ENCODE data around the gene SYNRG.
A peak's percentile ranks its signal among the peaks of the same experiment; 100 is the strongest.

Gene SYNRG

DNA sequence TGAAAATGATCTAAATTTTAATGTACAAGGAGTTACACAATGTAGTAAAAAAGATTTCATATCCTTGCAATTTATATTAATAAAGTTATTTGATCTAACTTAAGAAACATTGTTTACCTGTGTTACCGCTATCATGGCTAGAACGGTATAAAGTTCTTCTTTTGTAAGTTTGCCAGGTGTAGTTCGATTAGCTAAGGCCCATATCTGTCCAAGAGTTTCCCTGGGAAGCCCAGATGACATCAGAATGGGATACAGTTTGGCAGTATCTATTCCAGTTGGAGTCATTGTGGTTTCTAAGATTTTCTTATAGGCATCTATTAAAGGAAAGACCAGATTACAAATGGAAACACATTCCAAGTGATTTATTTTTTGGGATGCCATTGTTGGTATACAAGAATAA lies 37.5 kb downstream of the SYNRG start:
- DNase-seq (ENCODE audit: low read depth in 1 of 2, low spot score in 1 of 2), result no peak
- TF ChIP-seq JUND (IDR thresholded peaks at IDR 0.05; ENCODE audit: low read depth), result no peak
- in situ Hi-C loops (cut with HindIII; ENCODE audit: low pct_unique_long_range_greater_than_20kb, low sequenced_read_pairs), result no loop called here

DNA sequence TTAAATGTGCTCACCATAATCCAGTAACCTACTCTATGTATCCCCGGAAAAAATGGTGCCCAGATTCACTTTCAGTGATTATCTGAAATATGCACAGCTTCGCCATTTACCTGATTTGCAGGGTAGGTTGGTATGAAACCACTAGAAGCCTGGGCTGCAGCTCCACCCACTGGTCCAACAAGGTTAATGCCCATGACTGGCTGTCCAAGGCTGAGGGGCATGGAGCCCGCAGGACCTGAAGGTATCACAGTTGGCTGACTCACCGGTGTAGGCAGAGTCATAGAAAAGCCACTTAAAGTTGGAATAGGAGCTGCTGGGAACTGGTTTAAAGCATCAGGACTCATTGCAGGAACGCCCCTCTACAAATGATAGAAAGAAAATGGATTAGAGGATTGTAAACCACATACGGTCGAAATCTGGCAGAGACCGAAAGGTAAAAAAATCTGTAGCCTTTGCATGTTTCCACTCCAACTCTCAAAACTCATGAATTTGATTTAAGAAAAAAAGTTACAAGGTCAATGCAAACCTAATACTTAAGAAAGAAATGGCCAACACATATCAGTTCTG lies 38.6 kb downstream of the SYNRG start:
- in situ Hi-C loops (cut with HindIII; ENCODE audit: low pct_unique_long_range_greater_than_20kb, low sequenced_read_pairs), result no loop called here
- no peak for TF ChIP-seq JUND (IDR thresholded peaks at IDR 0.05; ENCODE audit: low read depth)
- DNase-seq (ENCODE audit: low read depth in 1 of 2, low spot score in 1 of 2), result peak; percentile 73 to 75

DNA sequence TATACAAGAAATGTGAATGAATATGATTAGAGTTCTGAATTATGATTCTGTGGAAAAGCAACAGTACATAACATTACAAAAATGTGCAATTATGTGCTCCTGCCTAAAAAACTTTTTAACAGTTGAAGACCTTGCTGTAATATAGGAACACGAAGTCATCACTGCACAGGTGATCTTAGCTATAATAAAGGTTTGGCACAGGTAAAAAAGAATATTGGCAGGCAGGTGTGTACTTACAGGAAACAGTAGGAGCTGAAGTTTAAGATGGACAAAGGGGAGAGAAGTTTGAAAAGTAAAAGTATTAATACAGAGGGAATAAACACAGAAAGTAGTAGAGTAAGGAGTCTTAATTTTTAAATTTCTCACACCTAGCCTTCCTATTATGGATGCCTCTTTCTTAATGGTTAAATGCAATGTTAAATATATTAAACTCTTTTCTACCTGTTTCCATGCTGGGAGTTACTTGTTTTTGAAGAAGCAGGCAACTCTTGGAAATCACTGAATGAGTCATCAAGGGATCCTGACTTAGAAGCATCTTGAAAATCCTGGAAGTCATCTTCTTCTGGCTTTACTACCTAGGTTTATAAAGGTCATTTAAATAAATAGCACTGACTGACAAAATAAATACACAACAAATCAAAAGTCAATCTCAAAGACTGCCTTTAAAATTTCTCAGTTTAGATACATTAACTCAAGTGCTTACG lies 40.7 kb downstream of the SYNRG start:
- no peak for DNase-seq (ENCODE audit: low read depth in 1 of 2, low spot score in 1 of 2)
- in situ Hi-C loops (cut with HindIII; ENCODE audit: low pct_unique_long_range_greater_than_20kb, low sequenced_read_pairs), result no loop called here
- TF ChIP-seq JUND (IDR thresholded peaks at IDR 0.05; ENCODE audit: low read depth), result no peak

GRCh38 chr17:37567538-37567937 lies 41.7 kb downstream of the SYNRG start:
- TF ChIP-seq JUND (IDR thresholded peaks at IDR 0.05; ENCODE audit: low read depth), result no peak
- in situ Hi-C loops (cut with HindIII; ENCODE audit: low pct_unique_long_range_greater_than_20kb, low sequenced_read_pairs), result no loop called here
- no peak for DNase-seq (ENCODE audit: low read depth in 1 of 2, low spot score in 1 of 2)

DNA sequence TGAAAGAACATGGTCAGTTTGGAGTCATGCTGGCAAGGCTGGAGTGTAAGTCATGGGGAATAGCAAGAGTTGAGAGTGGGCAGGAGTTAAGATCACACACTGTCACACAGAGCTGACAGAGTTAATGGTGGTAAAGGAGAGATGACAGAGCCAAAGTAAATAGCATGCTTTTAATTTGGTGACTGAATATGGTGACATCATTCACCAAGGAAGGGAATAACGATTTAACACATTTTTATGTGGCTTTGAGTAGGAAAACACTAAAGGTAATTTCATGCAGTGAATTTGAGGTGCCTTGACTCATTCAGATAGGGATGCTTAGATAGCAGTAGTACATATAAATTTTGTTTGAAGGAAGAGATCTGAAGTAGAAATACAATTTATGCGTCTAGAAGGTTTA lies 42.1 kb downstream of the SYNRG start:
- in situ Hi-C loops (cut with HindIII; ENCODE audit: low pct_unique_long_range_greater_than_20kb, low sequenced_read_pairs), result no loop called here
- no peak for DNase-seq (ENCODE audit: low read depth in 1 of 2, low spot score in 1 of 2)
- no peak for TF ChIP-seq JUND (IDR thresholded peaks at IDR 0.05; ENCODE audit: low read depth)

GRCh38 chr17:37564252-37564651 lies 45.0 kb downstream of the SYNRG start:
- TF ChIP-seq JUND (IDR thresholded peaks at IDR 0.05; ENCODE audit: low read depth), result no peak
- DNase-seq (ENCODE audit: low read depth in 1 of 2, low spot score in 1 of 2), result no peak
- in situ Hi-C loops (cut with HindIII; ENCODE audit: low pct_unique_long_range_greater_than_20kb, low sequenced_read_pairs), result no loop called here

- no peak for TF ChIP-seq JUND (IDR thresholded peaks at IDR 0.05; ENCODE audit: low read depth)
- in situ Hi-C loops (cut with HindIII; ENCODE audit: low pct_unique_long_range_greater_than_20kb, low sequenced_read_pairs), result no loop called here
Observed at GRCh38 chr17:37562016-37562745, 47.0 kb downstream of the SYNRG start.

DNA sequence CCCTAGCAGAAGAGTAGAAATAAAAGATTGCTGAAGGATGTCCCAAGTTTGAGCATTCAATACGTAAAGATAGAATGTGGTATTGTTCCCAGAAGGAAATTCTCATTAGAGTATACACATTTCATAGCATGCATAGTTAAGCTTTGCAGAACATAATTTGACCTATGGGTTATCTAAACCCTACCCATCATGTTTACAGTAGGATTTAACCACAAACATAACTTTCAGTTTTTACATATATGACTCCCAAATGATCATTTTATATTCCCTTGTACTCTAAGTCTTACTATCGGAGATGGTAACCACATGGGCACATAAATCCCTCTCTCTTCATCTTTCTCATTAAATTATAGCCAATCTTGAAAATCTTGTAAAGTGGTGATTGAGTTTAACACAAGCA lies 50.9 kb downstream of the SYNRG start:
- in situ Hi-C loops (cut with HindIII; ENCODE audit: low pct_unique_long_range_greater_than_20kb, low sequenced_read_pairs), result no loop called here
- TF ChIP-seq JUND (IDR thresholded peaks at IDR 0.05; ENCODE audit: low read depth), result no peak
- DNase-seq (ENCODE audit: low read depth in 1 of 2, low spot score in 1 of 2), result no peak

More at GRCh38 chr17:37562016-37562745, 47.0 kb downstream of the SYNRG start:
- no peak for DNase-seq (ENCODE audit: low read depth in 1 of 2, low spot score in 1 of 2)

- TF ChIP-seq JUND (IDR thresholded peaks at IDR 0.05; ENCODE audit: low read depth), result no peak
- no peak for DNase-seq (ENCODE audit: low read depth in 1 of 2, low spot score in 1 of 2)
- in situ Hi-C loops (cut with HindIII; ENCODE audit: low pct_unique_long_range_greater_than_20kb, low sequenced_read_pairs), result no loop called here
Observed at GRCh38 chr17:37557482-37557881, 51.7 kb downstream of the SYNRG start.

DNA sequence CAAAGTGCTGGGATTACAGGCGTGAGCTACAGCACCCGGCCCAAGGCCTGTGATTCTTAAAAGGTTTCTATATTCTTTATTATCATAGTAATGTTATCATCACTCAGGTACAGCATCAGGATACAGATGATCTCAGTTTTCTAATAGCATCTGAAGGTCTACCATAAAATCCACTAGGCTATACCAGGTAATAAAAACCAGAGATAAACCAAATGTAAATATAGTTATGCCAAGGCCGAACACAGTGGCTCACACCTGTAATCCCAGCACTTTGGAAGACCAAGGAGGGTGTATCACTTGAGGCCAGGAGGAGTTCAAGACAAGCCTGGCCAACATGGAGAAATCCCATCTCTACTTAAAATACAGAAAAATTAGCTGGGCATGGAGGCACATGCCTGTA lies 53.8 kb downstream of the SYNRG start:
- no peak for DNase-seq (ENCODE audit: low read depth in 1 of 2, low spot score in 1 of 2)
- TF ChIP-seq JUND (IDR thresholded peaks at IDR 0.05; ENCODE audit: low read depth), result no peak
- in situ Hi-C loops (cut with HindIII; ENCODE audit: low pct_unique_long_range_greater_than_20kb, low sequenced_read_pairs), result no loop called here

DNA sequence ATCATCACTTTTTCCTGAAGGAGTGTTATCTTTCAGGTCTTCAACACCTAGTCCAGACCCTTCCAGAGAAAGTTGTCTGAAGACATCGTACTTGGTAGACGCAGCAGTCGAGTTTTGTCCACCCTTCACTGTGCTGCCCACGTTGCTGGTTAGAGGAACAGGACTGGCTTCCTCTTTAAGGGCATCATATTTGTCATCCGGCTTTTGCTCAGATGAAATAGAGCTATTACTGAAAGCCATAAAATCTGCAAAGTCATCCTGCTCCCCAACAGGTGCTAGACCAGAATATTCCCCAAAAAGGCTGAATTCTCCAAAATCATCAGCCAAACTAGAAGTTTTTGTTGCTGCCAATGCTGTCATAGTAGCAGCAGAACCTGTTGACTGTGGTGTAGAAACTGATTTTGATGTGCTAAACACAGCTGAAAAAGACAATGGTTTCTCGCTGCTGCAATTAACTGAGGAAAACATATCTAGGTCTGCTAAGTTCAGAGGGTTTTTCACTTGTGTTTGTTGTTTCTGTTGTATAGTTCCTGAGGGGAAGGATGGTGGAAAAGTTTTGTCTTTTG lies 55.7 kb downstream of the SYNRG start:
- DNase-seq (ENCODE audit: low read depth in 1 of 2, low spot score in 1 of 2), result no peak
- TF ChIP-seq JUND (IDR thresholded peaks at IDR 0.05; ENCODE audit: low read depth), result no peak
- in situ Hi-C loops (cut with HindIII; ENCODE audit: low pct_unique_long_range_greater_than_20kb, low sequenced_read_pairs), result no loop called here

DNA sequence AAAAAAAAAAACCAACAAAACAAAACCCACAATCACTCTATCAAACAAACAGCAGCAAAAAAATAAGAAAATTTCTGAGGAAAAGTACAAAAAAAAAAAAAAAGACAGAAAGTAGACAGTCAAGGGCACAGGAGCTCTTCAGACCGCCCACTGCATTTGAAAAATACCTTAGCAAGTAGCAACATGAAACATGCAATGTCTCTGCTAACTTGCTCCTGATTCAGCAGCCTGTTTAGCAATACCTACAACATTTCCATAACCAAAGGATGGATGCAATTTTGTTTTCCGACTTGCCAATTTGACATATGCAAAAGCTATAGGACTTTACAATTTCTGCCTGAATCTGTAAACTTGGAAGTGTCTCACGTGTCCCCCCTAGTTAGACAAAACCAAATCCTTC lies 57.4 kb downstream of the SYNRG start:
- no peak for TF ChIP-seq JUND (IDR thresholded peaks at IDR 0.05; ENCODE audit: low read depth)
- DNase-seq (ENCODE audit: low read depth in 1 of 2, low spot score in 1 of 2), result no peak
- in situ Hi-C loops (cut with HindIII; ENCODE audit: low pct_unique_long_range_greater_than_20kb, low sequenced_read_pairs), result no loop called here

- no peak for DNase-seq (ENCODE audit: low read depth in 1 of 2, low spot score in 1 of 2)
- TF ChIP-seq JUND (IDR thresholded peaks at IDR 0.05; ENCODE audit: low read depth), result no peak
- in situ Hi-C loops (cut with HindIII; ENCODE audit: low pct_unique_long_range_greater_than_20kb, low sequenced_read_pairs), result no loop called here
Observed at GRCh38 chr17:37547986-37548385, 61.2 kb downstream of the SYNRG start.
